Fibroblast of lung (primary cell): ENCODE measurements around the gene IMPDH1.

Experiments used
- CTCF ChIP-seq, 2 donors: IDR thresholded peaks in 1 of 2; conservative IDR thresholded peaks in 1 of 2; 1 replicate in 1 of 2; 2 replicates in 1 of 2; pipeline ENCODE4 v1.5.1; 2011 to 2012; ENCODE audit warnings: low read length in 2 of 2, control low read depth in 1 of 2, inconsistent platforms in 1 of 2, low read depth in 1 of 2, mild to moderate bottlenecking in 1 of 2
- EZH2 ChIP-seq: IDR thresholded peaks from 2 replicates; pipeline ENCODE4 v1.5.1; 2012; ENCODE audit warnings: low read length, control low read depth, mild to moderate bottlenecking; ENCODE audit errors: missing control alignments

DNA sequence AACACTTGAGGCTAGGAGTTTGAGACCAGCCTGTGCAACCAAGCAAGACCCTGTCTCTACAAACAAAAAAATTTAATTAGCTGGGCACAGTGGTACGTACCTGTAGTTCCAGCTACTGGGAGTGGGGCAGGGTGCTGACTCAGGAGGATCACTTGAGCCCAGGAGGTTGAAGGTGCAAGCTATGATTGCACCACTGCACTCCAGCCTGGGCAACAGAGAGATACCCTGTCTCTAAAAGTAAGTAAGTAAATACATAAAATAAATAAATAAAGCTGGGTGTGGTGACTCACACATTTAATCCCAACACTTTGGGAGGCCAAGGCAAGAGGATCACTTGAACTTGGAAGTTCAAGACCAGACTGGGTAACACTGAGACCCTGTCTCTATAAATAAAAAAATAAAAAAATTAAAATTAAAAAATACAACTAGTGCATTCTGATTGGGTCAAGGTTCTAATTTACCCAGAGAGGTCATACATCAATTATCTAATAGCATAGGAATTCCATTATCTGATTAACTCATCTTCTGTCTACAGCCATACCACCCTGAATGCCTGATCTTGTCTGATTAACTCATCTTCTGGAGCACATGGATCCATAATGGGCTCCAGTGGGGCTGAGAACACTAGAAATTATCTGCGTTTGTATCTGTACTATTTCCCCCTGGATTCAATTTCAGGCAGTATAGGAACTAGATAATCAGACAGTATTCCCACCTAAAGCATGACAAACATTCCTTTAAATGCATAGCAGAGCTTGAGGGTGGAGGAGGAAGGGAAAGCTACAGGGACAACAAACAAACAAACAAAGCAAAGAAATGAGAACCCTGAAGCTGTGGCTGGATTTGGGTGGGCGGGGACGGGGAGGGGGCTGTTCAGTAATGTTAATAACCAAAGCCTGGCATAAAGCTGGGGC, 24.9 kb upstream of the IMPDH1 start:
- TF ChIP-seq CTCF (conservative IDR thresholded peaks at IDR 0.05 in 1 of 2, IDR thresholded peaks at IDR 0.05 in 1 of 2; ENCODE audit: low read depth in 1 of 2, low read length in 2 of 2) (no peak), EZH2 (no peak)
